Tibial nerve (tissue), 4 donors: ENCODE results near the gene VWA2. TPM values are rescaled to one million over a fixed set of nuclear protein-coding genes. Genes with fewer than 3 reads are reported as not detected.
A peak's percentile ranks its signal among the peaks of the same experiment; 100 is the strongest.

Source experiments
- DNase-seq, 2 donors: peaks; one replicate each; pipeline ENCODE4 v3.0.0-alpha.2; 2019; ENCODE audit warnings: low spot score in 2 of 2
- H3K27ac ChIP-seq, 4 donors: fragments of 200-600 bp; sonication (generic) in 3 of 4; one replicate each; pipeline ENCODE4 v1.5.1; 2017 to 2019; ENCODE audit warnings: mild to moderate bottlenecking in 1 of 4
- H3K27me3 ChIP-seq, 2 donors: fragments of 200-600 bp; sonication (generic) in 1 of 2; one replicate each; pipeline versions ENCODE4 v1.5.1 to v1.6.0; 2017 to 2019
- H3K36me3 ChIP-seq, 3 donors: fragments of 200-600 bp; sonication (generic); one replicate each; pipeline ENCODE4 v1.5.1; 2018 to 2019
- H3K4me1 ChIP-seq, 4 donors: fragments of 200-600 bp; sonication (generic) in 3 of 4; one replicate each; pipeline ENCODE4 v1.5.1; 2017 to 2019
- H3K4me3 ChIP-seq, 4 donors: fragments of 200-600 bp; sonication (generic) in 3 of 4; one replicate each; pipeline ENCODE4 v1.5.1; 2017 to 2019; ENCODE audit warnings: mild to moderate bottlenecking in 1 of 4, moderate library complexity in 1 of 4
- H3K9me3 ChIP-seq, 4 donors: fragments of 200-600 bp; sonication (generic) in 3 of 4; one replicate each; pipeline ENCODE4 v1.5.1; 2017 to 2019
- EP300 ChIP-seq, 2 donors: sonication (generic); formaldehyde crosslinking; IDR thresholded peaks; one replicate each; pipeline ENCODE4 v1.6.1; 2017; ENCODE audit warnings: antibody characterized with exemption in 2 of 2, mild to moderate bottlenecking in 1 of 2
- POLR2A ChIP-seq, 2 donors: fragments of 450-650 bp; IDR thresholded peaks; one replicate each; pipeline ENCODE4 v1.6.1; 2017; ENCODE audit warnings: antibody characterized with exemption in 2 of 2, mild to moderate bottlenecking in 2 of 2, moderate library complexity in 2 of 2
- WGBS, 2 donors: methylation state at CpG; one replicate each; pipeline ENCODE4 v1.1.5; 2018; 5-methylcytosine and 5-hydroxymethylcytosine counted together
- total RNA-seq, 4 donors: library from RNA; depleted of rRNA; stranded (reverse); fragments of >200 nt; gene quantifications; one replicate each; pipeline ENCODE4 v1.1.0, GENCODE V29; 2016
- TF ChIP-seq, protein P1 (sequence below), 5 experiments: fragments of 200-600 bp in 3 of 5; fragments of 450-650 bp in 2 of 5; sonication (generic) in 3 of 5; IDR thresholded peaks; one replicate each; pipeline ENCODE4 v1.5.1; 2016 to 2019; ENCODE audit warnings: antibody characterized with exemption in 5 of 5, mild to moderate bottlenecking in 3 of 5, moderate library complexity in 2 of 5

The VWA2 gene
- total RNA-seq, 4 donors from 2014 or later = 0.22 to 1.6 (median 1.0) TPM

DNA sequence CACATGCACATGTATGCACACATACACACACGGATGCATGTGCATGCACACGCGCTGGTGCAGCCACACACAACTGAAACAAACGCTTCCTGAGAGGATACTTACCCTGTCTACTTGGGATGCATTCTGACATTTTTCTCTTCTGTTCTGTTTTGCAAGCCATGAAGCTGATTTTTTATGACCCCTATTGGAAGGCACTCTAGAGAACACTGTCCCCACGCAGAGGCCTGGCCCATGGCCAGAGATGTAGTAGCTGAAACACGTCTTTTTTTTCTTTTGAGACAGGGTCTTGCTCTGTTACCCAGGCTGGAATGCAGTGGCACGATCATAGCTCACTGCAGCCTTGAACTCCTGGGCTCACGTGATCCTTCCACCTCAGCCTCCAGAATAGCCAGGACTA lies 47.9 kb downstream of the VWA2 start:
- WGBS, 2 donors = 28 to 38% methylated on average over 8 of the region's 8 CpGs
- peaks cover 0 to 19% (median 0%) of the 10 kb centered on the region in 3 donors for H3K36me3 ChIP-seq
- DNase-seq = no peak

DNA sequence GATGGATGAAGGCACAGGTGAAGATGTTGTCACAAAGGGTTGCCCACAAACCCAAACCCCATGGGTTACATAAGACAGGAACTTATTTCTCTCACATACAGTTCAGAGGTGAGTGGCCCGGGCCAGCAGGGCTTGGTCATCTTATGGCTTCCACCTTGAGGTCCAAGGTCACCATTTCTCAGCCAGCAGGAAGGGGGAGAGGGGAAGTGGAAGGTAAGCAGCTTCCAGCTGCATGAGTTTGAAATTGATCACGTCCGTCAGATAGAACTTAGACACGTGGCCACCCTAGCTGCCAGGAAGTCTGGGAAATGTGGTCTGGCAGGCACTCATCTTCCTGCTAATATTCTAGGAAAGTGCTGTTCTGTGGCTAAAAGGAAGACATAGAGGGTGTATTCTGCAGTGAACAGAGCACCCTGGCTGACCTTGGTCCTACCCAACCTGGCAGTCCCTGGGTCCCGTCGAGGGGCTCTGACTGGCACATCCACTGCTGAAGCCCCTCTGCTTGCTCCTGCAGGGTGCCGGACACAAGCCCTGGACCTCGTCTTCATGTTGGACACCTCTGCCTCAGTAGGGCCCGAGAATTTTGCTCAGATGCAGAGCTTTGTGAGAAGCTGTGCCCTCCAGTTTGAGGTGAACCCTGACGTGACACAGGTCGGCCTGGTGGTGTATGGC lies 49.5 kb downstream of the VWA2 start:
- no peak for DNase-seq
- WGBS, 2 donors = 64 to 73% methylated on average over 9 to 11 of the region's 11 CpGs
- peak overlapping the region in 2 of 4 donors; percentile 4 to 8 for H3K27ac ChIP-seq
- H3K27me3 ChIP-seq = no peaks in the 10 kb centered on the region
- H3K4me1 ChIP-seq = peaks cover 0 to 28% (median 0%) of the 10 kb centered on the region in 4 donors
- peaks cover 0 to 31% (median 0%) of the 10 kb centered on the region in 3 donors for H3K36me3 ChIP-seq
- H3K4me3 ChIP-seq = no peak overlapping the region
- no peaks in the 10 kb centered on the region for H3K9me3 ChIP-seq
- TF ChIP-seq EP300 (IDR thresholded peaks at IDR 0.05) (no peak), POLR2A (IDR thresholded peaks at IDR 0.05) (no peak)
- TF ChIP-seq, protein P1, sequence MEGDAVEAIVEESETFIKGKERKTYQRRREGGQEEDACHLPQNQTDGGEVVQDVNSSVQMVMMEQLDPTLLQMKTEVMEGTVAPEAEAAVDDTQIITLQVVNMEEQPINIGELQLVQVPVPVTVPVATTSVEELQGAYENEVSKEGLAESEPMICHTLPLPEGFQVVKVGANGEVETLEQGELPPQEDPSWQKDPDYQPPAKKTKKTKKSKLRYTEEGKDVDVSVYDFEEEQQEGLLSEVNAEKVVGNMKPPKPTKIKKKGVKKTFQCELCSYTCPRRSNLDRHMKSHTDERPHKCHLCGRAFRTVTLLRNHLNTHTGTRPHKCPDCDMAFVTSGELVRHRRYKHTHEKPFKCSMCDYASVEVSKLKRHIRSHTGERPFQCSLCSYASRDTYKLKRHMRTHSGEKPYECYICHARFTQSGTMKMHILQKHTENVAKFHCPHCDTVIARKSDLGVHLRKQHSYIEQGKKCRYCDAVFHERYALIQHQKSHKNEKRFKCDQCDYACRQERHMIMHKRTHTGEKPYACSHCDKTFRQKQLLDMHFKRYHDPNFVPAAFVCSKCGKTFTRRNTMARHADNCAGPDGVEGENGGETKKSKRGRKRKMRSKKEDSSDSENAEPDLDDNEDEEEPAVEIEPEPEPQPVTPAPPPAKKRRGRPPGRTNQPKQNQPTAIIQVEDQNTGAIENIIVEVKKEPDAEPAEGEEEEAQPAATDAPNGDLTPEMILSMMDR (IDR thresholded peaks at IDR 0.05) = no peak

More for the DNA sequence above, 47.9 kb downstream of the VWA2 start:
- Histone ChIP-seq H3K27ac (no peak overlapping the region), H3K4me1 (peaks cover 0 to 28% (median 0%) of the 10 kb centered on the region in 4 donors), H3K27me3 (no peaks in the 10 kb centered on the region), H3K4me3 (no peak overlapping the region), H3K9me3 (no peaks in the 10 kb centered on the region)
- no peak for TF ChIP-seq POLR2A (IDR thresholded peaks at IDR 0.05)

DNA sequence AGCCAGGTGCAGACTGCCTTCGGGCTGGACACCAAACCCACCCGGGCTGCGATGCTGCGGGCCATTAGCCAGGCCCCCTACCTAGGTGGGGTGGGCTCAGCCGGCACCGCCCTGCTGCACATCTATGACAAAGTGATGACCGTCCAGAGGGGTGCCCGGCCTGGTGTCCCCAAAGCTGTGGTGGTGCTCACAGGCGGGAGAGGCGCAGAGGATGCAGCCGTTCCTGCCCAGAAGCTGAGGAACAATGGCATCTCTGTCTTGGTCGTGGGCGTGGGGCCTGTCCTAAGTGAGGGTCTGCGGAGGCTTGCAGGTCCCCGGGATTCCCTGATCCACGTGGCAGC lies 50.0 kb downstream of the VWA2 start:
- H3K9me3 ChIP-seq = no peaks in the 10 kb centered on the region
- DNase-seq = no peak
- H3K4me3 ChIP-seq = no peak overlapping the region
- no peak for TF ChIP-seq EP300 (IDR thresholded peaks at IDR 0.05)
- TF ChIP-seq, protein P1 (IDR thresholded peaks at IDR 0.05) = no peak
- TF ChIP-seq POLR2A (IDR thresholded peaks at IDR 0.05) = no peak
- peaks cover 0 to 28% (median 0%) of the 10 kb centered on the region in 4 donors for H3K4me1 ChIP-seq
- 67 to 77% methylated on average over 4 to 9 of the region's 16 CpGs for WGBS, 2 donors
- H3K27me3 ChIP-seq = no peaks in the 10 kb centered on the region
- peak overlapping the region in 2 of 4 donors; percentile 4 to 8 for H3K27ac ChIP-seq
- H3K36me3 ChIP-seq = peaks cover 0 to 36% (median 0%) of the 10 kb centered on the region in 3 donors

DNA sequence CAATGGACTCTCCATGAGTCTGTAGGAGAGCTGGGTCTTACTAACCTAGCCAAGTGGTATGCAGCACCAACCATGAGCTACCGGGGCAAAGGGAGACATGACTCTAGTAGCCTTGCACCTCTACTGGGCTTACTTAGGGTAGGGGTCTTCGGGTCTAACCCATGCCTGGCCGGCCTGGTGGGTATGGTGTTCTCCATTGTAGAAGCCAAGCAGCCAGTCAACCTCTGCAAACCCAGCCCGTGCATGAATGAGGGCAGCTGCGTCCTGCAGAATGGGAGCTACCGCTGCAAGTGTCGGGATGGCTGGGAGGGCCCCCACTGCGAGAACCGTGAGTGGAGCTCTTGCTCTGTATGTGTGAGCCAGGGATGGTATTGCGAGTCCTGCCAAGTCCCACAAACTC lies 51.0 kb downstream of the VWA2 start:
- WGBS, 2 donors = 95 to 96% methylated on average over 10 of the region's 10 CpGs

DNA sequence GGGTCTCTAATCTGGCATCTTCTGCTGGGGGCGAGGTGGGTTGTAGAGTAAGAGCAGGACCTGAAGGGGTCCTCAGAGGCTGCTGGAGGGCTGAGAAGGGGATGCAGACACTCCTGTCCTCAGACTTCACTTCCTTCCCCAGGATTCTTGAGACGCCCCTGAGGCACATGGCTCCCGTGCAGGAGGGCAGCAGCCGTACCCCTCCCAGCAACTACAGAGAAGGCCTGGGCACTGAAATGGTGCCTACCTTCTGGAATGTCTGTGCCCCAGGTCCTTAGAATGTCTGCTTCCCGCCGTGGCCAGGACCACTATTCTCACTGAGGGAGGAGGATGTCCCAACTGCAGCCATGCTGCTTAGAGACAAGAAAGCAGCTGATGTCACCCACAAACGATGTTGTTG lies 52.0 kb downstream of the VWA2 start:
- Histone ChIP-seq H3K27ac (no peak overlapping the region), H3K4me3 (no peak overlapping the region), H3K27me3 (no peaks in the 10 kb centered on the region), H3K9me3 (peaks cover 0 to 12% (median 6%) of the 10 kb centered on the region in 4 donors), H3K4me1 (peaks cover 0 to 28% (median 0%) of the 10 kb centered on the region in 4 donors), H3K36me3 (peaks cover 0 to 57% (median 9%) of the 10 kb centered on the region in 3 donors)
- WGBS, 2 donors = 92 to 93% methylated on average over 7 of the region's 7 CpGs
- TF ChIP-seq, protein P1 (IDR thresholded peaks at IDR 0.05) = no peak
- TF ChIP-seq POLR2A (IDR thresholded peaks at IDR 0.05) = no peak
- no peak for TF ChIP-seq EP300 (IDR thresholded peaks at IDR 0.05)
- DNase-seq = no peak

More for the DNA sequence above, 51.0 kb downstream of the VWA2 start:
- H3K27me3 ChIP-seq = no peaks in the 10 kb centered on the region
- H3K36me3 ChIP-seq = peaks cover 0 to 46% (median 1%) of the 10 kb centered on the region in 3 donors
- peaks cover 0 to 2% (median under 1%) of the 10 kb centered on the region in 4 donors for H3K9me3 ChIP-seq
- TF ChIP-seq, protein P1 (IDR thresholded peaks at IDR 0.05) = no peak
- TF ChIP-seq EP300 (IDR thresholded peaks at IDR 0.05) = no peak
- TF ChIP-seq POLR2A (IDR thresholded peaks at IDR 0.05) = no peak
- peaks cover 0 to 28% (median 0%) of the 10 kb centered on the region in 4 donors for H3K4me1 ChIP-seq
- no peak for DNase-seq
- no peak overlapping the region for H3K27ac ChIP-seq
- H3K4me3 ChIP-seq = no peak overlapping the region
